RWPE2 (cell line): ENCODE results near the gene CERK.

Experiments used
- ATAC-seq: fragments of 200-7000 bp; cut with Tn5 transposase; 3 replicates; pipeline ENCODE4 v1.9.1; 2021; ENCODE audit warnings: low read depth
- DNase-seq: peaks from one replicate; pipeline ENCODE4 v3.0.0-alpha.2; 2020; ENCODE audit warnings: low spot score
- H3K27ac ChIP-seq: fragments of 450-650 bp; 2 replicates; pipeline ENCODE4 v1.5.1; 2017; ENCODE audit warnings: mild to moderate bottlenecking; ENCODE audit not compliant: poor library complexity, severe bottlenecking
- H3K27me3 ChIP-seq: fragments of 250-450 bp; sonication (Bioruptor Pico); 2 replicates; pipeline ENCODE4 v1.5.1; 2021; ENCODE audit warnings: mild to moderate bottlenecking, moderate library complexity; ENCODE audit not compliant: insufficient read depth, poor library complexity, severe bottlenecking
- H3K36me3 ChIP-seq: fragments of 250-450 bp; sonication (Bioruptor Pico); 2 replicates; pipeline ENCODE4 v1.5.1; 2020; ENCODE audit warnings: low read depth, mild to moderate bottlenecking, moderate library complexity
- H3K4me1 ChIP-seq: fragments of 250-450 bp; sonication (Bioruptor Pico); 2 replicates; pipeline ENCODE4 v1.5.1; 2021; ENCODE audit warnings: mild to moderate bottlenecking, moderate library complexity; ENCODE audit not compliant: insufficient read depth, poor library complexity, severe bottlenecking
- H3K4me3 ChIP-seq: fragments of 250-450 bp; sonication (Bioruptor Pico); 2 replicates; pipeline ENCODE4 v1.5.1; 2021; ENCODE audit warnings: mild to moderate bottlenecking, moderate library complexity; ENCODE audit not compliant: severe bottlenecking
- H3K9me3 ChIP-seq: fragments of 250-450 bp; sonication (Bioruptor Pico); 2 replicates; pipeline ENCODE4 v1.5.1; 2021; ENCODE audit warnings: mild to moderate bottlenecking, moderate library complexity; ENCODE audit not compliant: severe bottlenecking
- CTCF ChIP-seq: fragments of 450-650 bp; IDR thresholded peaks from one replicate; pipeline ENCODE4 v1.5.1; 2017; ENCODE audit warnings: mild to moderate bottlenecking, moderate library complexity; ENCODE audit not compliant: poor library complexity, severe bottlenecking

The CERK gene

GRCh38 chr22:46657996-46658947, 79.8 kb downstream of the CERK start:
- Histone ChIP-seq H3K27ac (no peak overlapping the region), H3K4me1 (peaks cover 32% of the 10 kb centered on the region), H3K9me3 (no peaks in the 10 kb centered on the region), H3K36me3 (no peaks in the 10 kb centered on the region), H3K27me3 (no peaks in the 10 kb centered on the region), H3K4me3 (no peak overlapping the region)
- no peak for TF ChIP-seq CTCF
- peak; percentile 90 for DNase-seq
- peak; percentile 87 for ATAC-seq

- no peaks in the 10 kb centered on the region for H3K27me3 ChIP-seq
- H3K27ac ChIP-seq: no peak overlapping the region
- no peak for ATAC-seq
- TF ChIP-seq CTCF: no peak
- no peak for DNase-seq
- peaks cover 32% of the 10 kb centered on the region for H3K4me1 ChIP-seq
- no peak overlapping the region for H3K4me3 ChIP-seq
- H3K9me3 ChIP-seq: no peaks in the 10 kb centered on the region
- H3K36me3 ChIP-seq: no peaks in the 10 kb centered on the region
Observed at GRCh38 chr22:46657655-46657953, 80.4 kb downstream of the CERK start.

GRCh38 chr22:46656856-46657654, 81.0 kb downstream of the CERK start:
- TF ChIP-seq CTCF: no peak
- Histone ChIP-seq H3K4me3 (no peak overlapping the region), H3K9me3 (no peaks in the 10 kb centered on the region), H3K27me3 (no peaks in the 10 kb centered on the region), H3K27ac (no peak overlapping the region), H3K36me3 (no peaks in the 10 kb centered on the region), H3K4me1 (peaks cover 32% of the 10 kb centered on the region)
- DNase-seq (no peak), ATAC-seq (no peak)

GRCh38 chr22:46655861-46656608, 82.0 kb downstream of the CERK start:
- Histone ChIP-seq H3K27me3 (no peaks in the 10 kb centered on the region), H3K4me3 (no peak overlapping the region), H3K9me3 (no peaks in the 10 kb centered on the region), H3K4me1 (peaks cover 24% of the 10 kb centered on the region), H3K27ac (no peak overlapping the region), H3K36me3 (no peaks in the 10 kb centered on the region)
- ATAC-seq (no peak), DNase-seq (no peak)
- no peak for TF ChIP-seq CTCF
